ENCODE results near the gene MAP3K7. TPM values are rescaled to one million over a fixed set of nuclear protein-coding genes. Genes with fewer than 3 reads are reported as not detected.

Gene MAP3K7
- total RNA-seq, 3 donors from 2014 or later (not counting 1 experiment from before 2014, with no cell fraction given), result 17.5 to 30.2 (median 27.5) TPM

DNA sequence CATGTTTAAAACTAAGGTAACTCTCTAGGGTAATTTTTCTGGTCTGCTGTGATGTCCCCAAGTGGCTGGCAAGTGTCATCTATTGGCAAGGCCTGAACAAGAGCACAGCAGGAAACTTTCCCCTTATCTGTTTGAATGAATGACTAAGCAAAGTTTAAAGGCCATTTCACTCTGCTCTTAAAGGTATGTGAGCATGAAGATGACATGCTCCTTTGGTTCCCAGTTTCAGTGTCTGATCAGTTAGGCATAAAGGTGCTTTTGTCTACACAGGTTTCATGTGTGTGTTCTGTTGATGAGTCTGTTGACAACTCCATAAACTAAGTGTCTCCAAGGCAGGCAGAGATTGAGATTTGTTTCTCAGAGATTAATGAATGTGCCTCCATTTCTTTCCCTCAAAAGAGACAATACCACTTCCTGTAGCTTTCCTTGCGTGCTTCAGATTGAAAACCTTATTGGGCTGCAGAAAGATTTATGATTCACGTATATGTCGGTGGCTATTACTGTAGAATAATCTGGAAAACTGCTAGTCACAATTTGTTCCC lies 83.9 kb downstream of the MAP3K7 start:
- no peak for ATAC-seq
- Mint-ChIP-seq H3K4me1 (no peaks in the 10 kb centered on the region), H3K27me3 (ENCODE audit: low read depth in 2 of 2) (peaks cover under 1 to 2% of the 10 kb centered on the region in 2 donors)

GRCh38 chr6:90502381-90502780 lies 84.5 kb downstream of the MAP3K7 start:
- no peak overlapping the region for H3K4me3 Mint-ChIP-seq
- TF ChIP-seq, protein P1, sequence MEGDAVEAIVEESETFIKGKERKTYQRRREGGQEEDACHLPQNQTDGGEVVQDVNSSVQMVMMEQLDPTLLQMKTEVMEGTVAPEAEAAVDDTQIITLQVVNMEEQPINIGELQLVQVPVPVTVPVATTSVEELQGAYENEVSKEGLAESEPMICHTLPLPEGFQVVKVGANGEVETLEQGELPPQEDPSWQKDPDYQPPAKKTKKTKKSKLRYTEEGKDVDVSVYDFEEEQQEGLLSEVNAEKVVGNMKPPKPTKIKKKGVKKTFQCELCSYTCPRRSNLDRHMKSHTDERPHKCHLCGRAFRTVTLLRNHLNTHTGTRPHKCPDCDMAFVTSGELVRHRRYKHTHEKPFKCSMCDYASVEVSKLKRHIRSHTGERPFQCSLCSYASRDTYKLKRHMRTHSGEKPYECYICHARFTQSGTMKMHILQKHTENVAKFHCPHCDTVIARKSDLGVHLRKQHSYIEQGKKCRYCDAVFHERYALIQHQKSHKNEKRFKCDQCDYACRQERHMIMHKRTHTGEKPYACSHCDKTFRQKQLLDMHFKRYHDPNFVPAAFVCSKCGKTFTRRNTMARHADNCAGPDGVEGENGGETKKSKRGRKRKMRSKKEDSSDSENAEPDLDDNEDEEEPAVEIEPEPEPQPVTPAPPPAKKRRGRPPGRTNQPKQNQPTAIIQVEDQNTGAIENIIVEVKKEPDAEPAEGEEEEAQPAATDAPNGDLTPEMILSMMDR (IDR thresholded peaks at IDR 0.05), result no peak
- H3K4me3 ChIP-seq (ENCODE audit: low read length), result no peak overlapping the region
- H3K4me1 ChIP-seq (ENCODE audit: control insufficient read depth, insufficient read depth, low read length), result no peaks in the 10 kb centered on the region
- H3K4me1 Mint-ChIP-seq, result no peaks in the 10 kb centered on the region
- no peak overlapping the region for H3K27ac Mint-ChIP-seq
- no peaks in the 10 kb centered on the region for H3K36me3 ChIP-seq (ENCODE audit: control insufficient read depth, insufficient read depth, low read length)
- intact Hi-C loops (cut with micrococcal nuclease), result no loop called here
- no peak overlapping the region for H3K27ac ChIP-seq (ENCODE audit: low read length)
- 86% methylated on average over 3 of the region's 3 CpGs for WGBS (ENCODE audit: insufficient coverage)
- H3K27me3 ChIP-seq (ENCODE audit: control insufficient read depth, insufficient read depth, low read length), result no peaks in the 10 kb centered on the region
- H3K36me3 Mint-ChIP-seq, result no peaks in the 10 kb centered on the region
- ATAC-seq (no peak), DNase-seq (no peak)
- no peaks in the 10 kb centered on the region for H3K9me3 ChIP-seq (ENCODE audit: control insufficient read depth, insufficient read depth, low read length)
- peaks cover 2 to 5% of the 10 kb centered on the region in 2 donors for H3K27me3 Mint-ChIP-seq (ENCODE audit: low read depth in 2 of 2)
- no peaks in the 10 kb centered on the region for H3K9me3 Mint-ChIP-seq

More for the DNA sequence above, 83.9 kb downstream of the MAP3K7 start:
- no peaks in the 10 kb centered on the region for H3K36me3 ChIP-seq (ENCODE audit: control insufficient read depth, insufficient read depth, low read length)
- peaks cover 1% of the 10 kb centered on the region for H3K36me3 Mint-ChIP-seq
- no peak overlapping the region for H3K27ac Mint-ChIP-seq
- H3K4me3 ChIP-seq (ENCODE audit: low read length), result no peak overlapping the region
- no peaks in the 10 kb centered on the region for H3K4me1 ChIP-seq (ENCODE audit: control insufficient read depth, insufficient read depth, low read length)
- no peak overlapping the region for H3K27ac ChIP-seq (ENCODE audit: low read length)
- WGBS (ENCODE audit: insufficient coverage), result 62% methylated on average over 3 of the region's 3 CpGs
- no peak for DNase-seq
- no peak overlapping the region for H3K4me3 Mint-ChIP-seq
- no peaks in the 10 kb centered on the region for H3K9me3 ChIP-seq (ENCODE audit: control insufficient read depth, insufficient read depth, low read length)
- TF ChIP-seq, protein P1 (IDR thresholded peaks at IDR 0.05), result no peak
- no peaks in the 10 kb centered on the region for H3K27me3 ChIP-seq (ENCODE audit: control insufficient read depth, insufficient read depth, low read length)
- no peaks in the 10 kb centered on the region for H3K9me3 Mint-ChIP-seq
- intact Hi-C loops (cut with micrococcal nuclease), result no loop called here

DNA sequence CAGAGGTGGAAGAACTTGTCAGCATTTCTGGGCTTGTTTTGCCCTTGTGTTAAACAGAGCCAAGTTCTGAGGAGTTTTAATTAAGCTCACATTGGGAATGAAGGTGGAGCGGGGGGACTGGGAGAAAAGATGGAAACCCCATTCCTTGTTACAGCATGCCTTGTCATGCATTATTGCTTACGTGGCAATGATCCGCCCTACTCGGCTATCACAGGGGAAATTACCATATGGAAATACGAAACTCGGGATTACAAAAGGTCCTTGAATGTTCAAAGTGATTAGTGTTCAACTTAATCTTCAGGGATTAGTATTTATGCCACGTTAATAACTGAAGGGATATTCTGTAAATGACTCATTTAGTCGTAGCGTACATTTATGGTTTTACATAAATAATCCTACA lies 86.4 kb downstream of the MAP3K7 start:
- Histone ChIP-seq H3K27me3 (ENCODE audit: control insufficient read depth, insufficient read depth, low read length) (no peaks in the 10 kb centered on the region), H3K27ac (ENCODE audit: low read length) (no peak overlapping the region), H3K4me3 (ENCODE audit: low read length) (no peak overlapping the region), H3K36me3 (ENCODE audit: control insufficient read depth, insufficient read depth, low read length) (no peaks in the 10 kb centered on the region), H3K9me3 (ENCODE audit: control insufficient read depth, insufficient read depth, low read length) (no peaks in the 10 kb centered on the region), H3K4me1 (ENCODE audit: control insufficient read depth, insufficient read depth, low read length) (no peaks in the 10 kb centered on the region)
- 83% methylated on average over 6 of the region's 9 CpGs for WGBS (ENCODE audit: insufficient coverage)
- no peak for DNase-seq
- Mint-ChIP-seq H3K4me1 (no peaks in the 10 kb centered on the region), H3K27me3 (ENCODE audit: low read depth in 2 of 2) (peaks cover 6 to 9% of the 10 kb centered on the region in 2 donors), H3K36me3 (no peaks in the 10 kb centered on the region), H3K9me3 (no peaks in the 10 kb centered on the region), H3K4me3 (no peak overlapping the region), H3K27ac (no peak overlapping the region)
- ATAC-seq, result no peak
- intact Hi-C loops (cut with micrococcal nuclease), result no loop called here
- TF ChIP-seq, protein P1 (IDR thresholded peaks at IDR 0.05), result no peak

DNA sequence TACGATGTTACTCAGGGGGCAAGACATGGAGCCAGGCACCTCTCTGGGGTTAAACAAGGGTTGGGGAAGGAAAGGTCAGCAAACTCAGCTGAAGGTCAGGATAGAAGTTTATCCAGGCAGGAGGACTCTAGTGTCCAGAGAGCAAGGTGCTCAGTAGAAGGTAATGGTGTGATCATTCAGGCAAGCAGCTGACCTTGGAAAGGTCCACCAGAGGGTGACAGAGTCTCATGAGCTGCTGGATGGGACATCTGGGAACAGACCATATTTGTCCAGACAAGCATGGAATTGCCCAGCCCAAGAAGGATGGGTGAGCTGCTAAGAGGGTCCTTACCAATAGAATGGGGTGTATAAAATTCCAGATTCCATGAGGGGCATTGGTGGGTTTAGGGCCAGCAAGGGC lies 89.5 kb downstream of the MAP3K7 start:
- Mint-ChIP-seq H3K4me3 (no peak overlapping the region), H3K36me3 (no peaks in the 10 kb centered on the region), H3K27me3 (ENCODE audit: low read depth in 2 of 2) (peaks cover 17 to 30% of the 10 kb centered on the region in 2 donors), H3K9me3 (no peaks in the 10 kb centered on the region), H3K4me1 (no peaks in the 10 kb centered on the region), H3K27ac (no peak overlapping the region)
- WGBS (ENCODE audit: insufficient coverage), result 97% methylated on average over 1 of the region's 1 CpG
- no peak overlapping the region for H3K27ac ChIP-seq (ENCODE audit: low read length)
- no peak overlapping the region for H3K4me3 ChIP-seq (ENCODE audit: low read length)
- H3K27me3 ChIP-seq (ENCODE audit: control insufficient read depth, insufficient read depth, low read length), result no peaks in the 10 kb centered on the region
- TF ChIP-seq, protein P1 (IDR thresholded peaks at IDR 0.05), result no peak
- H3K9me3 ChIP-seq (ENCODE audit: control insufficient read depth, insufficient read depth, low read length), result no peaks in the 10 kb centered on the region
- DNase-seq (no peak), ATAC-seq (no peak)
- no peaks in the 10 kb centered on the region for H3K4me1 ChIP-seq (ENCODE audit: control insufficient read depth, insufficient read depth, low read length)
- H3K36me3 ChIP-seq (ENCODE audit: control insufficient read depth, insufficient read depth, low read length), result no peaks in the 10 kb centered on the region
- intact Hi-C loops (cut with micrococcal nuclease), result no loop called here
